ENCODE results near the gene LYZL2.

GRCh38 chr10:30637881-30638467 lies 8.4 kb upstream of the LYZL2 start:
- TF ChIP-seq EZH2 (IDR thresholded peaks at IDR 0.05; ENCODE audit: borderline replicate concordance, insufficient read depth, low read length, poor library complexity, severe bottlenecking) (no peak), CTCF (IDR thresholded peaks at IDR 0.05; ENCODE audit: poor library complexity, severe bottlenecking) (no peak), REST (IDR thresholded peaks at IDR 0.05; ENCODE audit: borderline replicate concordance) (no peak), MXI1 (conservative IDR thresholded peaks at IDR 0.05; ENCODE audit: poor library complexity, severe bottlenecking) (no peak), POLR2AphosphoS5 (IDR thresholded peaks at IDR 0.05) (no peak), TAF1 (IDR thresholded peaks at IDR 0.05; ENCODE audit: low read depth) (no peak), SMC3 (conservative IDR thresholded peaks at IDR 0.05; ENCODE audit: poor library complexity) (no peak), EP300 (conservative IDR thresholded peaks at IDR 0.05; ENCODE audit: poor library complexity, severe bottlenecking) (no peak), RAD21 (conservative IDR thresholded peaks at IDR 0.05) (no peak)

Data from neural cell (in vitro differentiated cells).